Aorta (tissue), 5 donors: Measurements from ENCODE around the gene SIRPB1. TPM values are rescaled to one million over a fixed set of nuclear protein-coding genes. Genes with fewer than 3 reads are reported as not detected.
"Not testable (repeated sequence)": the region's sequence is repeated elsewhere in the genome, so short reads cannot be mapped to it uniquely, and the experiment has no call there.

Experiments
- ATAC-seq: fragments of 200-7000 bp; cut with Tn5 transposase; one replicate; pipeline ENCODE4 v1.9.1; 2022; ENCODE audit warnings: moderate library complexity; ENCODE audit not compliant: low FRiP score
- DNase-seq, 2 donors: peaks; one replicate each; pipeline ENCODE4 v3.0.0-alpha.2; 2020
- H3K27ac ChIP-seq, 2 donors: one replicate each; pipeline ENCODE4 v1.5.1; 2013; ENCODE audit warnings: low read length in 2 of 2, mild to moderate bottlenecking in 2 of 2, moderate library complexity in 2 of 2, control low read depth in 1 of 2, inconsistent platforms in 1 of 2, low read depth in 1 of 2
- H3K27me3 ChIP-seq, 2 donors: one replicate each; pipeline ENCODE4 v1.6.1; 2013; ENCODE audit warnings: control low read depth in 1 of 2, low read length in 1 of 2, mild to moderate bottlenecking in 1 of 2, moderate library complexity in 1 of 2; ENCODE audit not compliant: insufficient read depth in 2 of 2, control insufficient read depth in 1 of 2
- H3K36me3 ChIP-seq, 2 donors: one replicate each; pipeline ENCODE4 v1.6.1; 2013; ENCODE audit warnings: control low read depth in 1 of 2, low read length in 1 of 2, mild to moderate bottlenecking in 1 of 2; ENCODE audit not compliant: insufficient read depth in 2 of 2, control insufficient read depth in 1 of 2
- H3K4me1 ChIP-seq, 2 donors: one replicate each; pipeline ENCODE4 v1.6.1; 2013; ENCODE audit warnings: low read length in 2 of 2, control low read depth in 1 of 2, mild to moderate bottlenecking in 1 of 2, moderate library complexity in 1 of 2; ENCODE audit not compliant: insufficient read depth in 2 of 2, control insufficient read depth in 1 of 2
- H3K4me3 ChIP-seq, 2 donors: one replicate each; pipeline ENCODE4 v1.5.1; 2013; ENCODE audit warnings: low read length in 2 of 2, control low read depth in 1 of 2, mild to moderate bottlenecking in 1 of 2
- H3K9me3 ChIP-seq: one replicate; pipeline ENCODE4 v1.6.1; 2013; ENCODE audit warnings: mild to moderate bottlenecking, low read length; ENCODE audit not compliant: control insufficient read depth
- WGBS, 2 donors: extraction: QIAGEN DNeasy Blood & Tissue Kit; methylation state at CpG; one replicate each; pipeline ENCODE4 v1.1.7; 2013; 5-methylcytosine and 5-hydroxymethylcytosine counted together
- intact Hi-C, 2 donors: fragments of 100-400 bp; cut with DNase I; formaldehyde crosslinking; loops; one replicate each; pipeline versions ENCODE4 v1.14.2 to v1.15.0; 2022
- polyA plus RNA-seq, 2 donors: library from polyadenylated mRNA; stranded (reverse); fragments of 200-250 nt; gene quantifications; one replicate each; pipeline ENCODE4 v1.2.3, GENCODE V29; 2013
- total RNA-seq, 2 donors: library from RNA; stranded (reverse); fragmentation: NEBNext Ultra II Directional; extraction: Animal tissue kit (Norgen Biotek cat#: 25700); gene quantifications; one replicate each; pipeline ENCODE4 v1.2.1, GENCODE V29; 2021
- donor health status: healthy with polysubstance abuse.
- donor health status: Bipolar disorder and iron deficiency.
- donor health status: DM: no; HTN: no; CAD: no.
- donor health status: DM: no; HTN: no; CAD: no.
- donor health status: DM: yes; HTN: yes; CAD: no.

Gene SIRPB1
- total and polyA plus RNA-seq, 4 donors = 0.36 to 3.1 (median 1.7) TPM

- Histone ChIP-seq H3K27ac (no peak overlapping the region), H3K36me3 (no peaks in the 10 kb centered on the region), H3K9me3 (no peaks in the 10 kb centered on the region), H3K27me3 (no peaks in the 10 kb centered on the region), H3K4me1 (no peaks in the 10 kb centered on the region), H3K4me3 (no peak overlapping the region)
- intact Hi-C loops = no loop called here
- WGBS, 2 donors = 78 to 81% methylated on average over 8 of the region's 8 CpGs
- ATAC-seq (no peak), DNase-seq (no peak)
Measured at GRCh38 chr20:1644101-1644962, 24.5 kb upstream of the SIRPB1 start.

GRCh38 chr20:1638643-1639042 lies 18.8 kb upstream of the SIRPB1 start:
- 71 to 73% methylated on average over 2 of the region's 2 CpGs for WGBS, 2 donors
- ATAC-seq, H3K9me3 ChIP-seq, H3K27ac ChIP-seq, H3K4me3 ChIP-seq, H3K4me1 ChIP-seq, H3K27me3 ChIP-seq, H3K36me3 ChIP-seq, DNase-seq: not testable (repeated sequence)
- intact Hi-C loops = loop anchor here in 1 of 2 donors (10.0 kb wide), 1 partner anchor 74 kb away; no protein-coding TSS in a partner anchor

- H3K9me3 ChIP-seq = peaks cover 1% of the 10 kb centered on the region
- no peak for ATAC-seq
- DNase-seq = no peak
- no peaks in the 10 kb centered on the region for H3K27me3 ChIP-seq
- no peaks in the 10 kb centered on the region for H3K4me1 ChIP-seq
- WGBS, 2 donors = 68 to 75% methylated on average over 2 of the region's 2 CpGs
- no peak overlapping the region for H3K4me3 ChIP-seq
- H3K27ac ChIP-seq = no peak overlapping the region
- intact Hi-C loops = loop anchor here in 1 of 2 donors (10.0 kb wide), 1 partner anchor 73 kb away; no protein-coding TSS in a partner anchor
- H3K36me3 ChIP-seq = no peaks in the 10 kb centered on the region
Measured at GRCh38 chr20:1637755-1638154, 17.9 kb upstream of the SIRPB1 start.

- Histone ChIP-seq H3K4me3 (no peak overlapping the region), H3K4me1 (no peaks in the 10 kb centered on the region), H3K9me3 (peaks cover 1% of the 10 kb centered on the region), H3K27me3 (no peaks in the 10 kb centered on the region), H3K36me3 (no peaks in the 10 kb centered on the region), H3K27ac (no peak overlapping the region)
- no peak for DNase-seq
- 49 to 56% methylated on average over 2 of the region's 2 CpGs for WGBS, 2 donors
- intact Hi-C loops = loop anchor here in 1 of 2 donors (10.0 kb wide), 1 partner anchor 72 kb away; no protein-coding TSS in a partner anchor
- ATAC-seq = no peak
Measured at GRCh38 chr20:1637226-1637625, 17.4 kb upstream of the SIRPB1 start.

GRCh38 chr20:1636621-1637020 lies 16.8 kb upstream of the SIRPB1 start:
- ATAC-seq (no peak), DNase-seq (no peak)
- Histone ChIP-seq H3K27ac (no peak overlapping the region), H3K27me3 (no peaks in the 10 kb centered on the region), H3K9me3 (peaks cover 1% of the 10 kb centered on the region), H3K4me3 (no peak overlapping the region), H3K4me1 (no peaks in the 10 kb centered on the region), H3K36me3 (no peaks in the 10 kb centered on the region)
- intact Hi-C loops = loop anchor here in 1 of 2 donors (10.0 kb wide), 1 partner anchor 72 kb away; no protein-coding TSS in a partner anchor
- 61 to 71% methylated on average over 2 of the region's 2 CpGs for WGBS, 2 donors

GRCh38 chr20:1635291-1635979 lies 15.6 kb upstream of the SIRPB1 start:
- H3K36me3 ChIP-seq = no peaks in the 10 kb centered on the region

GRCh38 chr20:1633535-1633934 lies 13.7 kb upstream of the SIRPB1 start:
- no peaks in the 10 kb centered on the region for H3K36me3 ChIP-seq
- H3K27me3 ChIP-seq = no peaks in the 10 kb centered on the region
- ATAC-seq (no peak), DNase-seq (no peak)
- H3K4me3 ChIP-seq = no peak overlapping the region
- intact Hi-C loops = loop anchor here in 1 of 2 donors (10.0 kb wide), 1 partner anchor 69 kb away; no protein-coding TSS in a partner anchor
- no peak overlapping the region for H3K27ac ChIP-seq
- 72 to 75% methylated on average over 4 of the region's 4 CpGs for WGBS, 2 donors
- no peaks in the 10 kb centered on the region for H3K4me1 ChIP-seq
- peaks cover 1% of the 10 kb centered on the region for H3K9me3 ChIP-seq

More at GRCh38 chr20:1635291-1635979, 15.6 kb upstream of the SIRPB1 start:
- Histone ChIP-seq H3K27me3 (no peaks in the 10 kb centered on the region), H3K9me3 (peaks cover 1% of the 10 kb centered on the region), H3K4me1 (no peaks in the 10 kb centered on the region), H3K27ac (no peak overlapping the region), H3K4me3 (no peak overlapping the region)
- intact Hi-C loops = loop anchor here in 1 of 2 donors (10.0 kb wide), 1 partner anchor 71 kb away; no protein-coding TSS in a partner anchor
- DNase-seq (no peak), ATAC-seq (no peak)
- WGBS, 2 donors = 76 to 81% methylated on average over 10 of the region's 10 CpGs

- Histone ChIP-seq H3K36me3 (no peaks in the 10 kb centered on the region), H3K9me3 (no peaks in the 10 kb centered on the region), H3K4me1 (no peaks in the 10 kb centered on the region), H3K4me3 (no peak overlapping the region), H3K27me3 (no peaks in the 10 kb centered on the region), H3K27ac (no peak overlapping the region)
- WGBS, 2 donors = 72 to 74% methylated on average over 4 of the region's 4 CpGs
- DNase-seq (no peak), ATAC-seq (no peak)
- intact Hi-C loops = loop anchor here in 1 of 2 donors (10.0 kb wide), 1 partner anchor 67 kb away; no protein-coding TSS in a partner anchor
Measured at GRCh38 chr20:1632178-1632577, 12.4 kb upstream of the SIRPB1 start.
